ENCODE measurements around the gene SMYD2.

SMYD2 gene, protein sequence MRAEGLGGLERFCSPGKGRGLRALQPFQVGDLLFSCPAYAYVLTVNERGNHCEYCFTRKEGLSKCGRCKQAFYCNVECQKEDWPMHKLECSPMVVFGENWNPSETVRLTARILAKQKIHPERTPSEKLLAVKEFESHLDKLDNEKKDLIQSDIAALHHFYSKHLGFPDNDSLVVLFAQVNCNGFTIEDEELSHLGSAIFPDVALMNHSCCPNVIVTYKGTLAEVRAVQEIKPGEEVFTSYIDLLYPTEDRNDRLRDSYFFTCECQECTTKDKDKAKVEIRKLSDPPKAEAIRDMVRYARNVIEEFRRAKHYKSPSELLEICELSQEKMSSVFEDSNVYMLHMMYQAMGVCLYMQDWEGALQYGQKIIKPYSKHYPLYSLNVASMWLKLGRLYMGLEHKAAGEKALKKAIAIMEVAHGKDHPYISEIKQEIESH

DNA sequence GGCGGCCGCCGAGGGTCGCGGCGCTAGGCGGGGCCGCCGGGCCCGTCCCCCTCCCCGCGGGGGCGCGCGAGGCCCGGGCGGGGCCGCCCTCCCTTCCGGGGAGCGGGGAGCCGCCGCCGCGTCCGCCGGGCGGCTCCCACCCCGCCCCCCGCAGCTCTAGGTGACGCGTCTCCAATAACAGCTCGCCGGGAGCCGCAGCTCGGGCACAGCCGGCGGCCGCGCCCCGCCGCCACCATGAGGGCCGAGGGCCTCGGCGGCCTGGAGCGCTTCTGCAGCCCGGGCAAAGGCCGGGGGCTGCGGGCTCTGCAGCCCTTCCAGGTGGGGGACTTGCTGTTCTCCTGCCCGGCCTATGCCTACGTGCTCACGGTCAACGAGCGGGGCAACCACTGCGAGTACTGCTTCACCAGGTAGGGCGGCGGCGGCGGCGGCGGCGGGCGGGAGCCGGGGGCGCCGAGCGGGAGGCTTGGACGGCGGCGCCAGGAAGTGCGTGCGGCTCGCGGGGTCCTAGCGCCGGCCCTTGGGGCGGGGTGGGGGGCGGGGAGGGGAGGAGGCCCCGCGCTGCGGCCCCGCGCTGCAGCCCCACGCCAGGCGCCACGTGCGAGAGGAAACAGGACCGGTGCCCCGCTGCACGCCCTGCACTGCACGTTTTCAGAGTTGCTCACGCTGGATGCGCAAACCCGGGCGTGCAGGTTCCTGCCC, at the start of gene SMYD2:
SMYD2 (plus strand) TSS at position 139 of the 699 bp plus-strand sequence; CDS start at position 235, 96 bp downstream.
- H3K36me3 ChIP-seq (ENCODE audit: control insufficient read depth, insufficient read depth, low read length), result no peaks in the 10 kb centered on the region
- no peaks in the 10 kb centered on the region for H3K79me2 ChIP-seq

DNA sequence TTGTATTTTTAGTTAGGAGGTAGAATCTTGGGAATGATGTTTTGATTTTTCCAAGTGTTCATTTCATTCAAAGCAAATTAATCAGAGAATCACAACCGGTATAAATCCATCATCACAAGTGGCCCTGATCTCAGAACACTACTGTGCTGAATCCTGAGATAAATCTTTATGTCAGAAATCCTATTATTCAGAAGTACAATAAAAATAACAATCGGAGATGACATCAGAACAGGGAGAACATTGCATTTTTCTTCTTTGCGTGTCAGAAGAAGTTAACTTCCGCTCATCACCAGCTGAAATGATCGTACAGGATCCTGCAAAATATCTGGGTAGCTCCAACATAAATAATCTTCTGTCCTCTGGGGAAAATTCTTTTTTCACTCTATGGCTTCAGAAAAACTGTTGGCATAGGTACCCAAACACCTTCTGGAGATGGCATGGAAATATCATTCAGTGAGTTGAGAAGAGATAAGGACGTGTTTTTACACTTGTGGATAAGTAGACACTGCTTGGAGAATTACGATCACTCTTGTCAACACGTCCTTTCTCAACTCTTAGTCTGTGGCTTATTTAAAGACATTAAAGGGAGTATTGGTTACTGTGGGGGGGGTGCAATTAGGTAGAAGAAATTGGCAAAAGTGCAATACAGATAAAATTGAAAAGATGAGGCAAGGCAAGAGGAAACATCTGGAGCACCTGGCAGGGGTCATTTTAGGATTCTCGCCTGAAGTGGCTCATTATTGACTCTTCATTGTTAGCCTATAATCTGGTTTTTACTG, 46.9 kb upstream of the SMYD2 start:
- TF ChIP-seq, protein P1, sequence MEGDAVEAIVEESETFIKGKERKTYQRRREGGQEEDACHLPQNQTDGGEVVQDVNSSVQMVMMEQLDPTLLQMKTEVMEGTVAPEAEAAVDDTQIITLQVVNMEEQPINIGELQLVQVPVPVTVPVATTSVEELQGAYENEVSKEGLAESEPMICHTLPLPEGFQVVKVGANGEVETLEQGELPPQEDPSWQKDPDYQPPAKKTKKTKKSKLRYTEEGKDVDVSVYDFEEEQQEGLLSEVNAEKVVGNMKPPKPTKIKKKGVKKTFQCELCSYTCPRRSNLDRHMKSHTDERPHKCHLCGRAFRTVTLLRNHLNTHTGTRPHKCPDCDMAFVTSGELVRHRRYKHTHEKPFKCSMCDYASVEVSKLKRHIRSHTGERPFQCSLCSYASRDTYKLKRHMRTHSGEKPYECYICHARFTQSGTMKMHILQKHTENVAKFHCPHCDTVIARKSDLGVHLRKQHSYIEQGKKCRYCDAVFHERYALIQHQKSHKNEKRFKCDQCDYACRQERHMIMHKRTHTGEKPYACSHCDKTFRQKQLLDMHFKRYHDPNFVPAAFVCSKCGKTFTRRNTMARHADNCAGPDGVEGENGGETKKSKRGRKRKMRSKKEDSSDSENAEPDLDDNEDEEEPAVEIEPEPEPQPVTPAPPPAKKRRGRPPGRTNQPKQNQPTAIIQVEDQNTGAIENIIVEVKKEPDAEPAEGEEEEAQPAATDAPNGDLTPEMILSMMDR (IDR thresholded peaks at IDR 0.05), result no peak
- Histone ChIP-seq H3K4me2 (ENCODE audit: low read length) (no peak overlapping the region), H3K79me2 (no peaks in the 10 kb centered on the region), H3K9ac (no peak overlapping the region), H3K9me3 (ENCODE audit: control insufficient read depth, low read length) (no peaks in the 10 kb centered on the region), H3K4me1 (no peaks in the 10 kb centered on the region), H3K36me3 (ENCODE audit: control insufficient read depth, insufficient read depth, low read length) (no peaks in the 10 kb centered on the region), H3K27me3 (ENCODE audit: control insufficient read depth, insufficient read depth, low read length) (no peaks in the 10 kb centered on the region), H3K4me3 (ENCODE audit: low read depth, low read length) (no peak overlapping the region), H2AFZ (no peak overlapping the region), H3K27ac (no peak overlapping the region)

More for the DNA sequence above, at the start of gene SMYD2:
- Histone ChIP-seq H3K27ac (peak within 1 kb of the TSS; percentile 57), H3K9me3 (ENCODE audit: control insufficient read depth, low read length) (no peaks in the 10 kb centered on the region), H3K4me3 (ENCODE audit: low read depth, low read length) (peak within 1 kb of the TSS; percentile 66), H3K4me1 (no peaks in the 10 kb centered on the region), H3K4me2 (ENCODE audit: low read length) (peak within 1 kb of the TSS; percentile 82), H3K27me3 (ENCODE audit: control insufficient read depth, insufficient read depth, low read length) (no peaks in the 10 kb centered on the region), H2AFZ (peak within 1 kb of the TSS; percentile 91), H3K9ac (no peak within 1 kb of the TSS)
- TF ChIP-seq, protein P1 (IDR thresholded peaks at IDR 0.05), result no peak

DNA sequence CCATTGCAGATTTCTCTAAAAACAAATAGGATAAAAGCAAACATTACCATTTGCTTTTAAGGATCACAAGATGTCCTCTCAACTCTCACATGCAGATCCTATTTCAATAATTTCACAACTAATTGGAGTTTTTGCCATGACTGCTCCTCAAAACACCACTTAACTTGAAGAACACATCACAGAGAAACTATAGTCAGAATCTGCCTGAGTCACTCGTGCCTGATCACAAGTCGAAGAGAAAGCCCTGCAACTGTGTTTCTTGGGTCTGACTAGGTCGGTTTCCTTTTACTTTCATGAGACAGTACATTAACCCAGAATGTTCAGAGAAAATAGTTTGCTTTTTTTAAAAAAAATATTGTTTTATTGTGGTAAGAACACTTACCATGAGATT, 46.3 kb upstream of the SMYD2 start:
- TF ChIP-seq, protein P1 (IDR thresholded peaks at IDR 0.05), result no peak
- no peaks in the 10 kb centered on the region for H3K27me3 ChIP-seq (ENCODE audit: control insufficient read depth, insufficient read depth, low read length)
- no peaks in the 10 kb centered on the region for H3K4me1 ChIP-seq

DNA sequence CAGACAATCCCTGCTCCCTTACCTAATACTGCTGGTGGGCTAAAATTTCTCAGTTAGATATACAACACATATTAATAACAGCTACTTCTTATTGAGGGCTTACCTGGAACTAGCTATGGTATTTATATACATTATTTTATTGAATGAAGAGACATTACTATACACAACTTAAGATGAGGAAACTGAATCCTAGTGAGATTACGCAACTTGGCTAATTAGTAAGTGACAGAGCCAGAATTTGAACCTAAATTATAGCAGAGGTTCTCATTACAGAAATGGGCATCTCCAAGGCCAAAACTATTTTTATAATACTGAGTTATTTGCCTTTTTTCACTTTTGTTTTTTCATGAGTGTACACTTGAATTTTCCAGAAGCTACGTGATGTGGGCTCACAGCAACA, 44.5 kb upstream of the SMYD2 start:
- H2AFZ ChIP-seq, result no peak overlapping the region
- no peaks in the 10 kb centered on the region for H3K9me3 ChIP-seq (ENCODE audit: control insufficient read depth, low read length)
- H3K27me3 ChIP-seq (ENCODE audit: control insufficient read depth, insufficient read depth, low read length), result no peaks in the 10 kb centered on the region
- no peaks in the 10 kb centered on the region for H3K4me1 ChIP-seq
- H3K4me3 ChIP-seq (ENCODE audit: low read depth, low read length), result no peak overlapping the region
- H3K79me2 ChIP-seq, result no peaks in the 10 kb centered on the region
- no peak overlapping the region for H3K27ac ChIP-seq
- no peak overlapping the region for H3K9ac ChIP-seq
- H3K36me3 ChIP-seq (ENCODE audit: control insufficient read depth, insufficient read depth, low read length), result no peaks in the 10 kb centered on the region
- H3K4me2 ChIP-seq (ENCODE audit: low read length), result no peak overlapping the region
- TF ChIP-seq, protein P1 (IDR thresholded peaks at IDR 0.05), result no peak

More for the DNA sequence above, 46.3 kb upstream of the SMYD2 start:
- Histone ChIP-seq H3K27ac (no peak overlapping the region), H3K9ac (no peak overlapping the region), H2AFZ (no peak overlapping the region), H3K4me2 (ENCODE audit: low read length) (no peak overlapping the region), H3K79me2 (no peaks in the 10 kb centered on the region), H3K9me3 (ENCODE audit: control insufficient read depth, low read length) (no peaks in the 10 kb centered on the region), H3K4me3 (ENCODE audit: low read depth, low read length) (no peak overlapping the region), H3K36me3 (ENCODE audit: control insufficient read depth, insufficient read depth, low read length) (no peaks in the 10 kb centered on the region)
